ENCODE data around the gene TANGO2. TPM values are rescaled to one million over a fixed set of nuclear protein-coding genes. Genes with fewer than 3 reads are reported as not detected.

Gene TANGO2
- total and polyA plus RNA-seq, 2 of the 8 experiments (the other 6 are each of a cell fraction or from before 2014, with no cell fraction given): 10.1 to 18.4 TPM

DNA sequence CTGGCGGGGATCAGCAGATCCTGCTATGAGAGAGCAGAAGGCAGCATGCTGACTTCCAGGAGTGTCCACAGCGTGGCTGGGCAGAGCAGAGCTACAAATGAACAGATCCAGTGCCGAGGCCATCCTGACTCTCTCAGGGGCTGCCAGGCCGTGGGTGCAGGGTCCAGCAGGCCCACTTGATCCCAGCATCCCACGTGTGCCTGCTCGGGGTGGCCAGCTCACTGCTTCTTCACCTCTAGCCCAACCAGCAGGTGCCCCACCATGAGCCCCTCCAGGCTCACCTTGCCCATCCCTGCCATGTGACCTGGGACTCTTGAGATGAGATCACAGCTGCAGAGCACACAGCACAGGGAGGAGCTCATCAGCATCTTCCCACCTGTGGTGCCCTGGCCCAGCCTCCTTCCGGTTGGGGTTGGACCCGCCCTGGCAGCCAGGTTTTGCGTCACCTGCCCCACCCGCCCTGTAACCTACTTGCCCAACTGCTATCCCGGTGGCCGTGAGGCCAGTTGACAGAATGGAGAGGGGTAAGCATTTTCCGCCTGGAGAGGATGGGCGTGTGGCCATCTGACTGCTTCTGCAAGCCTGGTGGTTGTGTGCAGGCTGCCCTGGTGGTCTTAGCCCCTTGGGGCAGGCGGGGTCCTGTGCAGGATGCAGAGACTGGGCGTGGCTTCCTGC is 11.0 kb downstream of the TANGO2 start:
- Histone ChIP-seq H3K4me2 (ENCODE audit: insufficient read depth in 1 of 2, low read depth in 2 of 2, low read length in 2 of 2) (no peak overlapping the region), H3K18ac (ENCODE audit: extremely low read depth, low read length) (no peak overlapping the region), H3K79me2 (ENCODE audit: control insufficient read depth in 1 of 2, insufficient read depth in 2 of 2, low read length in 2 of 2) (no peaks in the 10 kb centered on the region), H2BK5ac (ENCODE audit: low read depth, low read length) (no peak overlapping the region), H3K27ac (ENCODE audit: low read depth, low read length) (no peak overlapping the region), H4K91ac (replicated peaks; ENCODE audit: insufficient read length, low read length) (no peak overlapping the region), H3K14ac (ENCODE audit: insufficient read length) (no peak overlapping the region), H3K79me1 (ENCODE audit: low read depth, low read length) (peaks cover 4% of the 10 kb centered on the region), H4K20me1 (replicated peaks in 1 of 2; ENCODE audit: control insufficient read depth in 1 of 2, insufficient read depth in 2 of 2, low read length in 2 of 2) (peaks cover 4 to 10% of the 10 kb centered on the region in 2 experiments), H4K5ac (ENCODE audit: insufficient read length, low read depth, low read length) (no peak overlapping the region), H3K56ac (replicated peaks; ENCODE audit: insufficient read length, low read depth, low read length) (no peak overlapping the region), H3K9ac (replicated peaks in 1 of 4; ENCODE audit: extremely low read depth in 1 of 4, low read depth in 3 of 4, low read length in 3 of 4) (no peak overlapping the region), H3K4me1 (replicated peaks in 1 of 4; ENCODE audit: control insufficient read depth in 3 of 4, insufficient read depth in 4 of 4, low read length in 3 of 4) (no peaks in the 10 kb centered on the region; a peak in 1 of 7 replicates), H2BK12ac (ENCODE audit: low read depth, low read length) (peak overlapping the region; percentile 60; the same call in 1 of the 2 replicates), H3K9me3 (ENCODE audit: insufficient read depth in 2 of 2, low read depth in 1 of 2, low read length in 1 of 2) (no peaks in the 10 kb centered on the region), H2BK120ac (replicated peaks; ENCODE audit: low read depth, low read length) (no peak overlapping the region), H3K23ac (ENCODE audit: insufficient read length) (no peak overlapping the region), H3K4me3 (ENCODE audit: extremely low read depth in 1 of 4, insufficient read depth in 2 of 4, low read depth in 3 of 4, low read length in 4 of 4) (no peak overlapping the region), H3K23me2 (ENCODE audit: low read depth, low read length) (no peaks in the 10 kb centered on the region), H4K8ac (ENCODE audit: extremely low read depth, insufficient read depth, low read length) (no peak overlapping the region; the same call in 1 of the 2 replicates), H3K27me3 (replicated peaks in 1 of 4; ENCODE audit: control insufficient read depth in 3 of 4, extremely low read depth in 1 of 4, insufficient read depth in 3 of 4, low read length in 3 of 4) (no peaks in the 10 kb centered on the region), H3K36me3 (ENCODE audit: control insufficient read depth in 2 of 4, insufficient read depth in 4 of 4, low read length in 3 of 4) (no peaks in the 10 kb centered on the region), H3K4ac (replicated peaks; ENCODE audit: insufficient read length, low read depth, low read length) (peak overlapping the region; percentile 38), H2BK15ac (ENCODE audit: low read length) (no peak overlapping the region), H2AFZ (ENCODE audit: low read length) (no peak overlapping the region), H2BK20ac (ENCODE audit: low read length) (no peak overlapping the region), H2AK5ac (ENCODE audit: low read depth, low read length) (no peak overlapping the region)
- FAIRE-seq (no peak), DNase-seq (ENCODE audit: low read depth in 1 of 2, low spot score in 2 of 2) (no peak)
- POLR2A ChIA-PET (ENCODE audit: partially characterized antibody): interaction anchor here (0.5 to 1.3 kb wide), 3 partner anchors 11 to 50 kb away, joined by 3 read pairs; partner anchors contain the start of gene TANGO2
- 92% methylated on average over 10 of the region's 16 CpGs; no CpG with 5 or more reads in 1 of the 2 experiments for WGBS, 2 experiments (ENCODE audit: extremely low coverage in 1 of 2, insufficient coverage in 1 of 2, insufficient read length in 1 of 2, insufficient replicate concordance in 2 of 2, low coverage in 1 of 2, low lambda C conversion rate in 2 of 2, missing lambda C conversion rate in 1 of 2)
- TF ChIP-seq ATF2 (IDR thresholded peaks at IDR 0.05; ENCODE audit: low read length): no peak
- CTCF ChIA-PET (ENCODE audit: partially characterized antibody): interaction anchor here (0.6 to 1.6 kb wide), 10 partner anchors 10 to 227 kb away, joined by 3 to 4 read pairs (median 3); partner anchors contain the start of gene TANGO2

Measured in H1 (cell line).